Measurements from ENCODE around the gene ZNF236. TPM values are rescaled to one million over a fixed set of nuclear protein-coding genes. Genes with fewer than 3 reads are reported as not detected.

Gene ZNF236
- total and polyA plus RNA-seq, 2 of the 8 experiments (the other 6 are each of a cell fraction or from before 2014, with no cell fraction given) = 6.7 to 14.5 TPM

- TF ChIP-seq ATF2 (IDR thresholded peaks at IDR 0.05; ENCODE audit: low read length) = no peak
- no peak for TF ChIP-seq ATF3 (IDR thresholded peaks at IDR 0.05; ENCODE audit: insufficient read depth, low read depth, low read length)
- TF ChIP-seq SIRT6 (IDR thresholded peaks at IDR 0.05; ENCODE audit: low read length) = no peak
- TF ChIP-seq POU5F1 (IDR thresholded peaks at IDR 0.05; ENCODE audit: low read depth, low read length) = no peak
- TF ChIP-seq ZNF274 (IDR thresholded peaks at IDR 0.05; ENCODE audit: borderline replicate concordance, extremely low read depth, low read length) = no peak
Measured at GRCh38 chr18:77009675-77010074, 187.3 kb downstream of the ZNF236 start (continued).

Data from H1 (cell line).